WTC11 (cell line): ENCODE measurements around the gene OTOA. TPM values are rescaled to one million over a fixed set of nuclear protein-coding genes. Genes with fewer than 3 reads are reported as not detected.

Source experiments
- ATAC-seq: fragments of 200-7000 bp; cut with Tn5 transposase; 2 replicates; pipeline ENCODE4 v1.10.0; 2021; ENCODE audit warnings: mild to moderate bottlenecking, moderate library complexity
- CTCF ChIA-PET: fragments of 300-600 bp; sonication (Branson Sonifier 250); formaldehyde crosslinking; loops from one replicate; lab custom pipeline; 2021; ENCODE audit warnings: antibody characterized with exemption; lab: Charles Lee
- POLR2A ChIA-PET: fragments of 350-600 bp; sonication (Branson Sonifier 250); formaldehyde crosslinking; loops from one replicate; lab custom pipeline; 2021; ENCODE audit warnings: antibody characterized with exemption; lab: Charles Lee
- DNase-seq: peaks from one replicate; pipeline ENCODE4 v3.0.0; 2021; ENCODE audit warnings: low spot score
- H3K27ac Mint-ChIP-seq: 2 replicates; pipeline ENCODE4 v1.8.0; 2021; ENCODE audit warnings: mixed read lengths
- H3K27me3 Mint-ChIP-seq: 2 replicates; pipeline ENCODE4 v1.8.0; 2021; ENCODE audit warnings: low read depth, mild to moderate bottlenecking, moderate library complexity, mixed read lengths
- H3K36me3 Mint-ChIP-seq: 2 replicates; pipeline ENCODE4 v1.8.0; 2021; ENCODE audit warnings: mixed read lengths
- H3K4me1 Mint-ChIP-seq: 2 replicates; pipeline ENCODE4 v1.8.0; 2022; ENCODE audit warnings: mixed read lengths
- H3K4me3 Mint-ChIP-seq: 2 replicates; pipeline ENCODE4 v1.8.0; 2021; ENCODE audit warnings: mild to moderate bottlenecking, moderate library complexity, mixed read lengths
- H3K9me3 Mint-ChIP-seq: 2 replicates; pipeline ENCODE4 v1.8.0; 2021; ENCODE audit warnings: mixed read lengths
- ARID4B ChIP-seq: sonication (generic); formaldehyde crosslinking; IDR thresholded peaks from 2 replicates; pipeline ENCODE4 v1.8.0; 2023; ENCODE audit warnings: missing genetic modification reagents, mild to moderate bottlenecking, borderline replicate concordance
- ATF1 ChIP-seq: sonication (generic); formaldehyde crosslinking; IDR thresholded peaks from 2 replicates; pipeline ENCODE4 v1.8.1; 2023; ENCODE audit warnings: mild to moderate bottlenecking, moderate library complexity, missing genetic modification reagents
- ATF3 ChIP-seq: sonication (generic); formaldehyde crosslinking; conservative IDR thresholded peaks from 2 replicates; pipeline ENCODE4 v1.8.1; 2022; ENCODE audit warnings: mild to moderate bottlenecking, missing genetic modification reagents
- CBFB ChIP-seq: sonication (generic); formaldehyde crosslinking; IDR thresholded peaks from 2 replicates; pipeline ENCODE4 v1.8.1; 2022; ENCODE audit warnings: mild to moderate bottlenecking, low read depth, missing genetic modification reagents
- CDX4 ChIP-seq: fragments of 250-450 bp; sonication (Bioruptor Pico); IDR thresholded peaks from 2 replicates; pipeline ENCODE4 v1.9.0; 2021; ENCODE audit warnings: moderate library complexity, mild to moderate bottlenecking, inconsistent platforms, borderline replicate concordance
- E2F1 ChIP-seq: sonication (generic); formaldehyde crosslinking; IDR thresholded peaks from 2 replicates; pipeline ENCODE4 v1.8.0; 2022; ENCODE audit warnings: mild to moderate bottlenecking, missing genetic modification reagents
- ETV6 ChIP-seq: sonication (generic); formaldehyde crosslinking; IDR thresholded peaks from 2 replicates; pipeline ENCODE4 v1.8.1; 2022; ENCODE audit warnings: mild to moderate bottlenecking, missing genetic modification reagents
- GRHL2 ChIP-seq: fragments of 250-450 bp; sonication (Bioruptor Pico); IDR thresholded peaks from 2 replicates; pipeline ENCODE4 v1.8.0; 2022; ENCODE audit warnings: mild to moderate bottlenecking, moderate library complexity; ENCODE audit not compliant: insufficient replicate concordance, severe bottlenecking
- JUN ChIP-seq: sonication (generic); formaldehyde crosslinking; IDR thresholded peaks from 2 replicates; pipeline ENCODE4 v1.8.0; 2023; ENCODE audit warnings: mild to moderate bottlenecking, missing genetic modification reagents
- NFE2L1 ChIP-seq: sonication (generic); formaldehyde crosslinking; IDR thresholded peaks from 2 replicates; pipeline ENCODE4 v1.8.1; 2023; ENCODE audit warnings: missing genetic modification reagents
- NR3C1 ChIP-seq: sonication (generic); formaldehyde crosslinking; conservative IDR thresholded peaks from 2 replicates; pipeline ENCODE4 v1.8.1; 2023; ENCODE audit warnings: low read depth, mild to moderate bottlenecking, missing genetic modification reagents
- PRRX2 ChIP-seq: fragments of 250-450 bp; sonication (Bioruptor Pico); IDR thresholded peaks from 2 replicates; pipeline ENCODE4 v1.8.0; 2021; ENCODE audit warnings: mild to moderate bottlenecking
- RELA ChIP-seq: sonication (generic); formaldehyde crosslinking; IDR thresholded peaks from 2 replicates; pipeline ENCODE4 v1.8.1; 2022; ENCODE audit warnings: missing genetic modification reagents, mild to moderate bottlenecking, borderline replicate concordance
- SMAD4 ChIP-seq: sonication (generic); formaldehyde crosslinking; IDR thresholded peaks from 2 replicates; pipeline ENCODE4 v1.8.0; 2022; ENCODE audit warnings: mild to moderate bottlenecking, missing genetic modification reagents
- TEAD1 ChIP-seq: sonication (generic); formaldehyde crosslinking; IDR thresholded peaks from 2 replicates; pipeline ENCODE4 v1.8.0; 2022; ENCODE audit warnings: mild to moderate bottlenecking, missing genetic modification reagents
- TP53 ChIP-seq: sonication (generic); formaldehyde crosslinking; IDR thresholded peaks from 2 replicates; pipeline ENCODE4 v1.8.1; 2023; ENCODE audit warnings: mild to moderate bottlenecking, missing genetic modification reagents
- ZNF138 ChIP-seq: sonication (generic); formaldehyde crosslinking; conservative IDR thresholded peaks from 2 replicates; pipeline ENCODE4 v1.8.1; 2022; ENCODE audit warnings: mild to moderate bottlenecking, moderate library complexity, missing genetic modification reagents
- ZNF317 ChIP-seq: sonication (generic); formaldehyde crosslinking; IDR thresholded peaks from 2 replicates; pipeline ENCODE4 v1.8.1; 2023; ENCODE audit warnings: low read depth, mild to moderate bottlenecking, moderate library complexity, missing genetic modification reagents, borderline replicate concordance
- ZNF423 ChIP-seq: fragments of 250-450 bp; sonication (Bioruptor Pico); IDR thresholded peaks from 2 replicates; pipeline ENCODE4 v2.1.2; 2022; ENCODE audit warnings: mild to moderate bottlenecking, moderate library complexity
- ZNF425 ChIP-seq: fragments of 250-450 bp; sonication (Bioruptor Pico); conservative IDR thresholded peaks from 2 replicates; pipeline ENCODE4 v1.9.0; 2021; ENCODE audit warnings: mild to moderate bottlenecking
- total RNA-seq: library from RNA; stranded (reverse); gene quantifications from 3 replicates; pipeline ENCODE4 v1.2.3, GENCODE V29; 2021

The OTOA gene
- total RNA-seq, 1 experiment from 2014 or later = 0.11 TPM

- TF ChIP-seq ARID4B (CRISPR knock-in tag) (no peak), TEAD1 (no peak)
Measured at GRCh38 chr16:21638573-21638975, 25.2 kb upstream of the OTOA start (continued).

- no peak for DNase-seq
- Mint-ChIP-seq H3K9me3 (no peaks in the 10 kb centered on the region), H3K4me3 (no peak overlapping the region), H3K36me3 (no peaks in the 10 kb centered on the region), H3K27me3 (no peaks in the 10 kb centered on the region), H3K4me1 (peaks cover 21% of the 10 kb centered on the region), H3K27ac (no peak overlapping the region)
- TF ChIP-seq SMAD4 (CRISPR knock-in tag) = no peak
- TF ChIP-seq ETV6 (CRISPR knock-in tag) = no peak
- no peak for TF ChIP-seq ZNF423 (CRISPR knock-in tag)
- TF ChIP-seq NFE2L1 (CRISPR knock-in tag) = no peak
- no peak for TF ChIP-seq GRHL2
- no peak for TF ChIP-seq CDX4 (CRISPR knock-in tag)
- no peak for TF ChIP-seq CBFB (CRISPR knock-in tag)
- no peak for TF ChIP-seq ZNF425 (CRISPR knock-in tag)
- no peak for TF ChIP-seq ZNF138
- TF ChIP-seq NR3C1 (CRISPR knock-in tag) = no peak
- ChIA-PET POLR2A (no interaction called here), CTCF (interaction anchor here (1.1 to 1.9 kb wide), 2 partner anchors 45 to 49 kb away, joined by 4 to 9 read pairs; no protein-coding TSS in a partner anchor)
- no peak for ATAC-seq
Measured at GRCh38 chr16:21639493-21639892, 24.3 kb upstream of the OTOA start.

GRCh38 chr16:21641916-21642315 lies 21.9 kb upstream of the OTOA start:
- ChIA-PET CTCF (interaction anchor here (1.0 to 1.8 kb wide), 3 partner anchors 15 to 42 kb away, joined by 5 to 8 read pairs (median 6); no protein-coding TSS in a partner anchor), POLR2A (no interaction called here)
- Mint-ChIP-seq H3K9me3 (no peaks in the 10 kb centered on the region), H3K27ac (no peak overlapping the region), H3K27me3 (no peaks in the 10 kb centered on the region), H3K4me3 (no peak overlapping the region), H3K36me3 (no peaks in the 10 kb centered on the region), H3K4me1 (0 out of 2 replicates have a peak, but pooled peaks cover 3% of the 10 kb centered on the region)
- ATAC-seq = no peak
- DNase-seq = no peak
- TF ChIP-seq ZNF317 (CRISPR knock-in tag) = no peak
- TF ChIP-seq RELA (CRISPR knock-in tag) = no peak
- TF ChIP-seq TP53 (CRISPR knock-in tag) = no peak
- no peak for TF ChIP-seq PRRX2
- TF ChIP-seq ARID4B (CRISPR knock-in tag) = no peak
- TF ChIP-seq JUN (CRISPR knock-in tag) = no peak
- no peak for TF ChIP-seq ATF3 (CRISPR knock-in tag)
- no peak for TF ChIP-seq E2F1 (CRISPR knock-in tag)
- no peak for TF ChIP-seq SMAD4 (CRISPR knock-in tag)
- TF ChIP-seq ATF1 (CRISPR knock-in tag) = no peak
